CD1c-positive myeloid dendritic cell (primary cell): ENCODE measurements around the gene MIOS.

Source experiments
- DNase-seq: peaks from one replicate; pipeline ENCODE4 v3.0.0-alpha.2; 2016; ENCODE audit errors: extremely low spot score

The MIOS gene

GRCh38 chr7:7566651-7567611 lies at the start of gene MIOS:
MIOS (plus strand) TSS chr7:7566884; CDS start chr7:7572476, 5,592 bp downstream.
- DNase-seq, result peak; percentile 88

GRCh38 chr7:7517754-7518153 lies 48.9 kb upstream of the MIOS start:
- DNase-seq, result no peak

GRCh38 chr7:7519056-7519455 lies 47.6 kb upstream of the MIOS start:
- DNase-seq, result no peak

- DNase-seq, result no peak
Measured at GRCh38 chr7:7519528-7519927, 47.2 kb upstream of the MIOS start.

GRCh38 chr7:7521259-7521658 lies 45.4 kb upstream of the MIOS start:
- DNase-seq, result no peak

- no peak for DNase-seq
Measured at GRCh38 chr7:7522421-7522820, 44.3 kb upstream of the MIOS start.

GRCh38 chr7:7524121-7524520 lies 42.6 kb upstream of the MIOS start:
- DNase-seq, result no peak

GRCh38 chr7:7526006-7526405 lies 40.7 kb upstream of the MIOS start:
- DNase-seq, result no peak

- no peak for DNase-seq
Measured at GRCh38 chr7:7527047-7527446, 39.6 kb upstream of the MIOS start.

- DNase-seq, result no peak
Measured at GRCh38 chr7:7529328-7529727, 37.4 kb upstream of the MIOS start.

GRCh38 chr7:7533831-7534430 lies 32.8 kb upstream of the MIOS start:
- no peak for DNase-seq

GRCh38 chr7:7535691-7536090 lies 31.0 kb upstream of the MIOS start, which contains the start of gene COL28A1:
COL28A1 (minus strand) TSS chr7:7535873; CDS start chr7:7532875, 2,998 bp downstream.
- DNase-seq, result no peak

- DNase-seq, result no peak
Measured at GRCh38 chr7:7536396-7537019, 30.2 kb upstream of the MIOS start.

- no peak for DNase-seq
Measured at GRCh38 chr7:7537711-7538110, 29.0 kb upstream of the MIOS start.

- DNase-seq, result no peak
Measured at GRCh38 chr7:7539152-7539551, 27.5 kb upstream of the MIOS start.

GRCh38 chr7:7539711-7540110 lies 27.0 kb upstream of the MIOS start:
- no peak for DNase-seq

GRCh38 chr7:7542251-7542835 lies 24.3 kb upstream of the MIOS start:
- no peak for DNase-seq

- DNase-seq, result no peak
Measured at GRCh38 chr7:7548407-7548806, 18.3 kb upstream of the MIOS start.

GRCh38 chr7:7550663-7551062 lies 16.0 kb upstream of the MIOS start:
- no peak for DNase-seq

- DNase-seq, result no peak
Measured at GRCh38 chr7:7552199-7552598, 14.5 kb upstream of the MIOS start.

GRCh38 chr7:7553386-7553785 lies 13.3 kb upstream of the MIOS start:
- no peak for DNase-seq

GRCh38 chr7:7554021-7554432 lies 12.7 kb upstream of the MIOS start:
- DNase-seq, result no peak
